GM19043 (cell line): Measurements from ENCODE around the gene TMEM156.
A peak's percentile ranks its signal among the peaks of the same experiment; 100 is the strongest.
"Not testable (repeated sequence)": the region's sequence is repeated elsewhere in the genome, so short reads cannot be mapped to it uniquely, and the experiment has no call there.

ENCODE experiments used
- ATAC-seq: cut with Tn5 transposase; IDR thresholded peaks from one replicate; pipeline ENCODE4 v1.9.1; 2021; ENCODE audit warnings: low read depth; ENCODE audit not compliant: unreplicated experiment

TMEM156 gene

GRCh38 chr4:38994135-38994534 lies 38.1 kb downstream of the TMEM156 start:
- ATAC-seq: no peak

GRCh38 chr4:38993683-38994082 lies 38.5 kb downstream of the TMEM156 start:
- no peak for ATAC-seq

GRCh38 chr4:38990241-38990640 lies 42.0 kb downstream of the TMEM156 start:
- ATAC-seq: no peak

GRCh38 chr4:38989487-38989886 lies 42.7 kb downstream of the TMEM156 start:
- no peak for ATAC-seq

- not testable (repeated sequence) for ATAC-seq
Observed at GRCh38 chr4:38988353-38988752, 43.9 kb downstream of the TMEM156 start.

GRCh38 chr4:38987491-38987890 lies 44.7 kb downstream of the TMEM156 start:
- no peak for ATAC-seq

GRCh38 chr4:38985410-38986100 lies 46.7 kb downstream of the TMEM156 start:
- ATAC-seq: no peak

- no peak for ATAC-seq
Observed at GRCh38 chr4:38983787-38984598, 48.2 kb downstream of the TMEM156 start.

- no peak for ATAC-seq
Observed at GRCh38 chr4:38983291-38983690, 48.9 kb downstream of the TMEM156 start.

- no peak for ATAC-seq
Observed at GRCh38 chr4:38982361-38983095, 49.7 kb downstream of the TMEM156 start.

GRCh38 chr4:38980903-38981676 lies 51.1 kb downstream of the TMEM156 start:
- ATAC-seq: peak; percentile 54

GRCh38 chr4:38979511-38980230 lies 52.5 kb downstream of the TMEM156 start:
- ATAC-seq: no peak

- no peak for ATAC-seq
Observed at GRCh38 chr4:38979081-38979480, 53.1 kb downstream of the TMEM156 start.

GRCh38 chr4:38976308-38976707 lies 55.9 kb downstream of the TMEM156 start:
- no peak for ATAC-seq

GRCh38 chr4:38968668-38969067 lies 63.5 kb downstream of the TMEM156 start:
- no peak for ATAC-seq

GRCh38 chr4:38967260-38968095 lies 64.7 kb downstream of the TMEM156 start:
- ATAC-seq: no peak

GRCh38 chr4:38965866-38966265 lies 66.3 kb downstream of the TMEM156 start:
- no peak for ATAC-seq

GRCh38 chr4:38964942-38965775 lies 67.0 kb downstream of the TMEM156 start:
- ATAC-seq: no peak
